ENCODE measurements around the gene HS2ST1.
"Not testable (repeated sequence)": the region's sequence is repeated elsewhere in the genome, so short reads cannot be mapped to it uniquely, and the experiment has no call there.

The HS2ST1 gene

DNA sequence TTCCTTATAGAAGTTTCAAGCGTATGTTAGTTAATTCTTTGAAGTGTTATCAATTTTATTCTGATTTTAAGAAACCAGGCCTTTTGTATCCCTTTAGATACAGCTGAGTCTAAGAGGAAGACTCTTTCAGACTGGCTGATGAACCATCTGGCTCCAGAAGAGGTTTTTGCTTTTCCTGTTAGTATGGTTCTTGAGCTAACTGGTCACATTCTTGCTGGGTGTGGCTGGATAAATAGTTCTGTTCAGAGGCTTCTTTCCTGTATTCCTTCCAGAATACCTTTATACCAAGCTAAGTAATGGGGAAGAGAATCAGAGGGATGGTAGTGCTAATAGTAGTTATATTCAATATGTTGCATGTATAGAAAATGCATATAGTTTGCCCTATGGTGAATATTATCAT, 12.4 kb downstream of the HS2ST1 start:
- DNase-seq, result no peak

DNA sequence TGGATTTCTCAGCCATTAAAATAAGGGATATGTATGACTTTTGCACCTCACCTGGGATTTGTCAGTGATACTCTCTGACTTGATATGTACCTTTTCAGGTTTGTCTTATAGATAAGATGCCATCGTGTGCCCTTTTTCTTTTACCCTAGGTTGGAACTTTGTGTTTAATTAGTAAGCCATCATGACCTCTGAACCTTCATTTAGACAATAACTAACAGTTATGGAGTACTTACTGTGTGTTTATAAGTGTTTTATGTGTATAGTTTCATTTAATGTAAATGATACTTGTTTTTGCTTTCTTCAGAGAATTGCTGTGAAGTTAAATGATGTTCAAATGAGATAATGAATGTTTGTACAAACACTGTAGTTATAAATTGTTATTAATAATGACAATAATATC, 14.4 kb downstream of the HS2ST1 start:
- DNase-seq, result no peak

DNA sequence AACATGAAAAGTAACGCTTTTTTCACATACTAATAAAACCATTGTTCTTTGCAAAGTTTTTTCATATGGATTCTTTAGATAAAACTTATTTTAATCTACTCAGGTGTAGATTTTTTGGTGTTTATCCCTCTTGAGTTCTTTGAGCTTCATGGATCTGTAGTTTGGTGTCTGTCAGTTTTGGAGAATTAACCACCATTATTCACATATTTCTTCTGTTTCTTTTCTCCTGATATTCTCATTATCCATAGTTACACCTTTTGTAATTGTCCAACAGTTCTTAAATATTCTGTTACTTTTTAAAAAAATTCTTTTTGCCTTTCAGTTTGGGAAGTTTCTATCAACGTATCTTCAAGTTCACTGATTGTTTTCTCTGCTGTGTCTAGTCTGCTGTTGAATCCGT, 18.6 kb downstream of the HS2ST1 start:
- no peak for DNase-seq

DNA sequence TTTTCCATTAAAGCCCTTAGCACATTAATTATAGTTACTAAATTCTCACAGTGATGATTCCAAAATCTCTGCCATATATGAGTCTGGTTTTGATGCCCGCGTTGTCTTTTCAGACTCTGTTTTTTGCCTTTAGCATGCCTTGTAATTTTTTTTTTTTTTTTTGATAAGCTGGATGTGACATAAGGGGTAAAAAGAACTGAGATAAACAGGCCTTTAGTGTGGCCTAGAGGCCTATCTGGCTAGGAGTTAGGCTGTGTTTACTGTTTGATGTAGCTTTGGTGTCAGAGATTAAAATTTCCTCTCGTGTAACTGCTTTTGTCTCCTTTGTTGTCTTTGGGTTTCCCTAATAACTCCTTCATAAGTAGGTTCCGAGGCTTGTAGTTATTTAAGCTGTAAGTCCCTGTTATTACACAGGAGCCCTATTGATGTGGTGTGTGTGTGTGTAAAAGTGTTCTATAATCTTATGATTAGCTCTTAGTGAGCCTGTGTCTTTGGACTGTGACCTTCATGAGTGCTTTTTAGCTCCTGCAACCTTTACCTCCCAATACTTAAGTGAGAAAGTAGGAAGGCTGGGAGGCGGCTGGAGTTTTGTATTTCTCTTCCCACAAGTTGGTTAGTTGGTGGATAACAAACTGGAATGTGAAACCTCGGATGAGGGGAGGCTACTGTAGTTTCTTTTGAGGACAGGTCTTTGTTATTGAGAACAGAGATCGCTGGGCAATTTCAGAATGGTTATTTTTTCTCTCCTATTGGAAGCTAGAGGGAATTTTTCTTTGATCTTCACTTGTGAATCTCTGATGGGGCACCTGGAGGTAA, 19.3 kb downstream of the HS2ST1 start:
- DNase-seq, result no peak

DNA sequence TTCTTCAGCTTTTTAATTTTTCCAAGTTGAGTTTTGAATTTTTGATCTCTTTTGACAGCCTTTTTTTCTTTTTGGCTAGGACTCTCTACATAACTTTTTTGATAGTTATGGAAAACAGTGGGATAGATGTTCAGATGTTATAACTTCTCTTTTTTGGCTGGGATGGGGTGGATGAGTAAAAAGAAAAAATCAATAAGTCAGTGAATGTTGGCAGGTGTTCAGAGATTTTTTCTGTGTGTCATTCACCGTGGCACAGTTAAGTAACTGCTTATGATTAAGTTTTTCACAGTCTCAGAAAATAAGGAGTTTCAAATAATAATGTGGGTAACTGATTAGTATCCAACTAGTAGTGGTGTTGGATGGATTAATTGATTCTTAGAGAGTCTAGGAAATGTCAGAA, 24.0 kb downstream of the HS2ST1 start:
- DNase-seq, result no peak

DNA sequence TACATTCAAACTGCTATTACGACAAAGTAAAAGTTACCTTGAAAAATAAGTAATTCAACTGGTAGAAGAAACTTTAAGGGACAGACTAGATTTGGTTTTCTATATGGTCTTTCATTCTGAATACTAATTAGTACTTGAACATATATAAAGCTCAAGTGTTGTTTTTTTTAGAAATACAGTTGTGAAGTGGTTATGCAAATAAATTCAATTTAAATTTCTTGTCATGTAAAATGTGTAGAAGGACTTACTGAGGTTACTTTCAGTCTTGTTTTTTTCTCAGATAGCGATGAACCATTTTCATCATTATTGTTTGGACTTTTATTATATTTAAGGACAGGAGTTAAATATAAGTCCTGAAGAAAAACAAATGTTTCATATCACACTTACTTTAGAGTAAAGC, 24.4 kb downstream of the HS2ST1 start:
- no peak for DNase-seq

DNA sequence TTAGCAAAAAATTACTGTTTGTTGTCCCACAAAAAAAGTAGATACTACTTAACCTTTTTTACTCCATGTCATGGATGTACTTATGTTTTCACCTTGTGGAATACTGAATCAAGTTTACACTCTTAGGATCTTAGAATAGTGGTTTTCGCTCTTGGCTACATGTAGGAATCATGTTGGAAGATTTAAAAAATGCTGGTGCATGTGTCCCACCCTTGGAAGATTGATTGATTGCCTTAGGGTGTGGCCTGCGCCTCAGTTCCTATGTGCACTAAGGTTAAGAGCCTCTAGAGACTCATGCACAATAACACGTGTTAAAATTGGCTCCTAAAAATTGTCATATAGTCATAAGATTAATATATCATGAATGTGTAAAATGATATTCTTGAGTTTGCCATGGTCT, 25.0 kb downstream of the HS2ST1 start:
- no peak for DNase-seq

DNA sequence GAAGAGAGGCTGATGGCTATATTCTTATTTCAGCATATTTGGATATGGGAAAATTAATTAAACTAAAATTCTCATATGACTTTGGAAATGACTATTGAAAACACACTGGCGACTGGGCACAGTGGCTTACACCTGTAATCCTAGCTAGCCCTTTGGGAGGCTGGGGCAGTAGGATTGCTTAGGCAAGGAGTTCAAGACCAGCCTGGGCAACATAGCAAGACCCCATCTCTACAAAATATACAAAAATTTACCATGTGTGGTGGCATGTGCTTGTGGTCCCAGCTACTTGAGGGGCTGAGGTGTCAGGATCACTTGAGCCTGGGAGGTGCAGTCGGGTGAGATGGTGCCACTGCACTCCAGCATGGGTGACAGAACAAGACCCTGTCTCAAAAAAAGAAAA, 26.2 kb downstream of the HS2ST1 start:
- no peak for DNase-seq

DNA sequence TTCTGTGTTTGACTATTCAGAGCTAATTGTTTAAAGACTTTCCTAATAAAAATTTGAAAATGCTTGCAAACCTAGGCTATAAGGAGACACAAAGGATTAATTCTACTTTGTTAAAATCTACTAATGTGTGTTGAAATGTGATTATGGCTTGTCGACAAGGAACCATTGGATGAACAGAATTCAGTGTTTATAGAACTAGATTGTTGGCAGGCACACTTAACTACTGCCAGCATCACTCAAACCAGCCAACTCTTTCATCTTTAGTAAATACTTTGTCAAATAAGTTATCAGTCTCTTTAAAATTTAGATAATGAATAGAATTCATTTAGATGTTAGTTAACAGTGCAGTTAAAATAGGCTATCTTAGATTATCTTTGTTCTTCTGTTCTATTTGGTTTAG, 27.6 kb downstream of the HS2ST1 start:
- no peak for DNase-seq

DNA sequence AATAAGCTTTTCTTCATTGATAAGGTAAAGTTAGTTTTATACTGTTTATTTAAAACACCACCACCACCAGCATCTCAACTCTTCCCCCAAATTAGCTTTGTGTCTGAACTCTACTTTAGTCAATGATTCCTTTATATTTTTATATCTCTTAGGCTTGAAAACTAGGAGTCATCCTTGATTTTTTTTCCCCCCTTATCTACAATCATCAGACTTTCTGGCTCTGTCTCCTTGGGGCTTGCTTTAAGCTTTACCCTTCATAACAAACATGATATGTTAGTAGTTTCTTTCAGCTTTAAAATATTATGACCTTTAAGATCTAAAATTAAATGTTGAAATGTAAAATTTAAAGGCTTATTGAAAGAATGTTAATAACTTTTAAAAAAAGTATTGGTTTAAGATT, 28.3 kb downstream of the HS2ST1 start:
- no peak for DNase-seq

DNA sequence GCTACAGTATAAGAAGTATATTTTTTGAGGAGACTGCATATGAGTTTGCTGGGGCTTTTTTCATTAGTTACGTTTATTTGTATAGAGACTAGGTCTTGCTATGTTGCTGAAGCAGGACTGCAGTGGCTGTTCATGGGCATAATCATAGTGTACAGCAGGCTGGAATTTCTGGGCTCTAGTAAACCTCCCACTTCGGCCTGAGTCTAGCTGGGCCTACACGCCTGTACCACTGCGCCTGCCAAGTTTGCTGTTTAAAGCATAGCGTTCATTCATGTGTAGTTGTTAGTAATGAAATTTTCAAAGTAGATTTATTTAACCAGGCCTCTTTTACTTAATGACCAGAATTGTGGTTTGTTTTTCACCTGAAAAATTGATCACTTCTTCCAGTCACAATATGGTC, 33.8 kb downstream of the HS2ST1 start:
- DNase-seq, result no peak

DNA sequence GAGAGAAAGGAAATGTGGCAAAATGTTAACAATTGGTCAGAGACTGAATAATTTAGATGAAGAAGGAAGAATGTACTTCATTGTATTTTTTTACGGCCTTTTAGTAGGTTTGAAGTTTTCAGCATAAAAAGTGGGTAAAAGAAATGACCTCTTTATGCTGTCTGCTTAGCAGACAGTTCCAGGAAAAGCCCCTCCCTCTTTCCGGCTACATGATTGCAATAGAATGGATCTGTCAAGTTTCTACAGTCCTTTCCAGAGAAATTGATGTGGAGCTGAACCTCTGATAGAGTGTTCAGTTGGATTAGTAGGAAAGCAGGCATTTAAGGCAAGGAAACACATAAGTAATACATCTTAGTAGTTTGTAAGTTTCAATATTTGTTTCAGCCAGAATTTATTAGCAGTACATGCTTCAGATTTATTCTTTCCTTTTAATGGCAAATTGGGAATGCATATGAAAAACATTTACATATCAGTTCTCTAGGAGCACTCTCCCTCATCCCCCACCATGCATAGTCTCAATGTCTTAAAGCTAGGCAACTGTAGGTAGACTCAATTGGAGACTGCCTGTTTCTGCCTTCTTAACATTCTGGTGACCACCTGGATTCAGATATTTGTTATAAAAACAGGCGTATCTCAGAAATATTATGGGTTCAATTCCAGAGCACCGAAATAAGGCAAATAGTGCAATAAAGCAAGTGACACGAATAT, 36.4 kb downstream of the HS2ST1 start:
- no peak for DNase-seq

DNA sequence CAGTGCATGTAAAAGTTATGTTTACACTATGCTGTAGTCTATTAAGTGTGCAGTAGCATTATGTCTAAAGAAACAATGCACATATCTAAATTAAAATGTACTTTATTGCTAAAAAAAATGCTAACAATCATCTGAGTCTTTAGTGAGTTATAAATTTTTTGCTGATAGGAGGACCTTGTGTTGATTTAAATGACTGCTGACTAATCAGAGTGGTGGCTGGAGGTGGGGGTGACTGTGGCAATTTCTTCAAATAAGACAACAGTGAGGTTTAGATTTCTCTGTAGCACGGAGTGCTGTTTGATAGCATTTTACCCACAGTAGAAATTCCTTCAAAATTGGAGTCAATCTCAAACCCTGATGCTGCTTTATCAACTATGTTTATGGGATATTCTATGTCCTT, 37.0 kb downstream of the HS2ST1 start:
- DNase-seq, result no peak

DNA sequence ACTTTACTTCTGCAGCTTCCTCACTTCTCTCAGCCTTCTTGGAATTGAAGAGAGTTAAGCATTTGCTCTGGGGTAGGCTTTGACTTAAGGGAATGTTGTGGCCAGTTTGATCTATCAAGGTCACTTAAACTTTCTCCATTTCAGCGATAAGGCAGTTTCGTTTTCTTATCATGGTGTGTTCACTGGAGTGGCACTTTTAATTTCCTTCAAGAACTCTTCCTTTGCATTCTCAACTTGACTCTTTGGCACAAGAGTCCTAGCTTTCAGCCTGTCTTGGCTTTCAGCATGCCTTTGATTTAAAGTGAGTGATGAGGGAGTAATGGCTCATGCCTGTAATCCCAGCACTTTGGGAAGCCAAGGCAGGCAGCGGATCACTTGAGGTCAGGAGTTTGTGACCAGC, 38.7 kb downstream of the HS2ST1 start:
- peak; percentile 70 for DNase-seq

DNA sequence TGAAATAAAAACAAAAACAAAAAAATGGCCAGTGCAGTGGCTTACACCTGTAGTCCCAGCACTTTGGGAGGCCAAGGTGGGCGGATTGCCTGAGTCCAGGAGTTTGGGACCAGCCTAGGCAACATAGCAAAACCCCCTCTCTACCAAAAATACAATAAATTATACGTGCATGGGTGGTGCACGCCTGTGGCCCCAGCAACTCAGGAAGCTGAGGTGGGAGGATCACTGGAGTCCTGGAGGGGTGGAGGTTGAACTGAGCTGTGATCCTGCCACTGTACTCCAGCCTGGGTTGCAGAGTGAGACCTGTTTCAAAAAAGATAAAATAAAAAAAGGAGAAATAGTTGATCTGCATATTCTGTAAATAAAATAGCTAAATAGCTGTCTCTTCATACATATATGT, 41.2 kb downstream of the HS2ST1 start:
- DNase-seq, result no peak

DNA sequence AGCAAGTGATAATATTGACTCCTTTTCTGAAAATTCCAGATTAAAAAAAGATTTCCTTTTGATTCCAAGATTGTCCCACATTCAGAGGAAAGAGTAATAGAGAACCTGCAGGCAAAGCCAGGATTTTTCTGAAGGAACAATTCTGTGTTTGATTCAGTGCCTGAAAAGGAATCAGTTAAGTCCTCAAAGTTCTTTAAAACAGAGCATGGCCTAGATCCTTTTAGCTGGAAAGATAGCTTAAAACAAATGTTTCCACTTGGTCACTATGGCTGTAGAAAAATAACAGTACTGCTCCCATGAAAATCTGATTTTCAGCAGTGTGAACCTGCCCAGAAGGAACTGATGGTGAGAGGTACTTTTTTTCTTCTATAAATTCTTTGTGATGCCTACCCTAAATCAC, 41.8 kb downstream of the HS2ST1 start:
- DNase-seq, result no peak

DNA sequence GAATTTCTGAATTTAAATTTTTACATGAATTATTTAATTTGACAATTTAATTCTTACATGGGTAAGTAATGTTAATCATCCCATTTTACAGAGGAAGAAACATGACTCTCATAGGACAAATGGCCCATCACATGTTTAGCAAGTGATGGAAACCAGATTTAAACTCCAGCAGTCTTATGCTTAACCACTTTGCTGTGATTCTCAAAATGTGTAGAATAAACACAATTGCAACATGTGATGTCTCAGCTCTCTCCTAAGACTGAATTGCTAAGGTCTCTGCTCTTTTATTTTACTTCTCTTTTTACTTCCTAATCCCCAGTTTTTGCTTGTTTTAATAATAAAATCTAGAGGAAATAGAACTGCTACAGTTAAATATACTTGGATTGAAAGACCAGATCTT, 42.8 kb downstream of the HS2ST1 start:
- DNase-seq, result no peak

DNA sequence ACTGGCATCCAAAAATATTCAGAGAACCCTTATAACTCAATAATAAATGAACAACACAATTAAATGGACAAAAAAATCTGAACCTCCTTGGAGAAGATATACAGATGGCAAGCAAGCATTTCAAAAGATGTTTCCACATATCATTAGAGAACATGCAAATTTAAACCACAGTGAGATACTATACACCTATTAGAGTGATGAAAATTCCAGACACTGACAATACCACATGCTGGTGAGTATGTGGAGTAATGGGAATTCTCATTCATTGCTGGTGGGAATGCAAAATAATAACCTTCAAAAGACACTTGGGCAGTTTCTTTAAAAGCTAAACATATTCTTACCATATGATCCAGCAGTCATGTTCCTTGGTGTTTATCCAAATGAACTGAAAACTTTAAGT, 46.1 kb downstream of the HS2ST1 start:
- no peak for DNase-seq

DNA sequence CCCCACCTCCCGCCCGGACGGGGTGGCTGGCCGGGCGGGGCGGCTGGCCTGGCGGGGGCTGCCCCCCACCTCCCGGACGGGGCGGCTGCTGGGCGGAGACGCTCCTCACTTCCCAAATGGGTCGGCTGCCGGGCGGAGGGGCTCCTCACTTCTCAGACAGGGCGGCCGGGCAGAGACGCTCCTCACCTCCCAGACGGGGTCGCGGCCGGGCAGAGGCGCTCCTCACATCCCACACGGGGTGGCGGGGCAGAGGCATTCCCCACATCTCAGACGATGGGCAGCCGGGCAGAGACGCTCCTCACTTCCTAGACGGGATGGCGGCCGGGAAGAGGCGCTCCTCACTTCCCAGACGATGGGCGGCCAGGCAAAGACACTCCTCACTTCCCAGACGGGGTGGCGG, 49.4 kb downstream of the HS2ST1 start:
- not testable (repeated sequence) for DNase-seq

DNA sequence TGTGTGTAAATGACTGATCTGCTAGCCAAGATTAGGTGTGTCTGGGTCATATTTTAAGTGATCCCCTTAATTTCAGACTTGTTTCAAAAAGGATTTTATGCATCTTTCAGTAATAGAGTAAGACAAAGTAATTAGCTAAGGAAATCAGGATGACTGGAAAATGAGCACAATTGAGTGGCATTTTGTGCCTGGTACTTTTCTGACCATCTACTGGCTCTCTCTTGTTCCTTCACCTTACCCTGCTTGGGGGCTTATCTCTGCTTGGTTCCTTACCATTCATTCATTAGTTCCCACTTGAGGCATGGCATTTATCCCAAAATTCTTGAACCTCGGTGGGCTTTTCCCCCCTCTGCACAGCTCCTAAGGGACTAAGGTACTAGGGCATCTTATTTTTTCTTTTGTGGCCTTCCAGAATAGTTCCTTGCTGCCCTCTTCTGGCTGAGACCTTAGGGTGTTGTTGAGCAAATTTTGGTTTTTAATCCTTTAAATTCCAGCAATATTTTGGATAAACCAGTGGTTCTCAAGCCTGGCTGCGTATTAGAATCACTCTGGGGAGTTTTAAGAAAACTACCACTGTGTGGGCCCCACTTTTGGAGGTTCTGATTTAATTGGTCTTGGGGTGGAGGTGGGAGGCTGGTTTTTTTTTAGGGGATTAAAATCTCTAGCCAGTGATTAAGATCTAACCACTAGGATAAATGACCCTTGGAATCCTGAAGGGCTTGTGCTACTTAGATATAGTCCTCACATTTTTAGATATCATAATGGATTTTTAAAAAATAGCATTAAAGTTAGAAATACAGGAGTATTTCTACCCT, 50.8 kb downstream of the HS2ST1 start:
- no peak for DNase-seq

DNA sequence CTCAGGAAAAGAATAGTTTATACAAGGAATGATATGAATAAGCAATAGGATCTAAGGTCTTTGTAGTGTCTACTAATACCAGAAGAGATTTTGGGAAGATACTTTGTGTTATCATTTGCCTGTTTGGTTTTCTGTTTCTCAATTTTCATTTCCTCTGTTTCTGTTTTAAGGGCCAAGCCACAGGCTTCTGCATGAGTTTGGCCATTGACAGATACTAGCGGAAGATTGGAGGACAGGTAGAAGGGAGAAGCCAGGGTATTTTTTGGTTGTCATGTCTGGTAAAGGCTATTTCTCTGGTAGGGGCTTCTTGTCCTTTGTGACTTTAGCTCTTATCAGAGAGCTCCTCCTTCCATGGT, 51.4 kb downstream of the HS2ST1 start:
- DNase-seq, result no peak

DNA sequence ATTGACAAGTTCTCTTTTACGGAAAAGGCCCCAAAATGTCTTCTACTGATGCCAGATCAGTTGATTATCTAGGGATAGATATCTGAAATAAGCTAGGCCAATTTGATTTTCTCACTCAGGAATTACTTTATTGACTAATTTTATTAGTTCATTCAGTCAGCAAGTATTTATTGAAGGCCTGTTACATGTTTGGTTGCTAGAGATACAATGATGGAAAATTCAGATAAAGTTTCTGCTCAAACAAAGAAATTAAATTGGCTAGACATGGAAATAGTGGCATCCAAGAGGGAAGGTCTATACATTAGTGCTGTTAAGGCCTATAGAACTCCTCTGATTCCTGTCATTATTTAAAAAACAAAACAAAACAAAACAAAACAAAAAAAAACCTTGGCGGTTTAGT, 56.5 kb downstream of the HS2ST1 start:
- DNase-seq, result no peak

DNA sequence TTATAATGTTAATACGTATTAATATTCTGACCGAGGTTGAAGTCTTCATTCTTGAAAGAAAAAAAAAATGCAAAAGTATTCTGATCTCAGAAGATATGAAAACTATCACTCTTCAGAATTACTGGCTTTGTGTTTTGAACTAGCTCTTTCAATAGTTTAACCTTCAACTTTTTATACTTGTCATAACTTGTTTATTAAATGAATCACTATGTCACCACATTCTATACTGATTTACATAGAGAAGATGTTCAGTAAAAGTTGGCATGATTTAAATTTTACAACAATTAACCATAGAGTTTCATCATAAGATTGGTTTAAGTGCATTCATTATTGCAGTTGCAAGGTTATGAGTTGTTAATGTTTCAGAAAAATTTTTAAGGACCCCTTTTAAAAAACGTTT, 57.3 kb downstream of the HS2ST1 start:
- DNase-seq, result no peak

DNA sequence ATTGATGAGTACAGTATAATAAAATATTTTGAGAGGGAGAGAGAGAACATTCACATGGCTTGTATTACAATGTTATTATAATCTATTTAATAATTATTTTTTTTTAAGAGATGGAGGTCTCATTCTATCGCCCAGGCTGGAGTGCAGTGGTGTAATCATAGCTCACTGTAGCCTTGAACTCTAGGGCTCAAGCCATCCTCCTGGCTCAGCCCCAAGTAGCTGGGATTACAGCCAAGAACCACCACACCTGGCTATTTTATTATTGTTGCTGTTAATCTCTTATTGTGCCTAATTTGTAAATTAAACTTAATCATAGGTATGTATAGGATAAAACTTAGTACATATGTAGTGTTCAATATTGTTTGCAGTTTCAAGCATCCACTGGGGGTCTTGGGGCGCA, 57.8 kb downstream of the HS2ST1 start:
- DNase-seq, result peak; percentile 30
